ENCODE data around the gene LIMD2.

LIMD2 gene

GRCh38 chr17:63646488-63646806 lies 53.5 kb downstream of the LIMD2 start:
- POLR2A ChIA-PET, result interaction anchor here (1.5 kb wide), 1 partner anchor 18 kb away, joined by 3 read pairs; no protein-coding TSS in a partner anchor

More at GRCh38 chr17:63646488-63646806, 53.5 kb downstream of the LIMD2 start:
- no peak for TF ChIP-seq ZNF654 (tag by site-specific recombination; IDR thresholded peaks at IDR 0.05; ENCODE audit: low read depth)
- no peak for TF ChIP-seq GLIS1 (tag by site-specific recombination; IDR thresholded peaks at IDR 0.05)
- no peak for TF ChIP-seq ZNF184 (tag by site-specific recombination; IDR thresholded peaks at IDR 0.05)
- no peak for TF ChIP-seq MZF1 (tag by site-specific recombination; IDR thresholded peaks at IDR 0.05; ENCODE audit: borderline replicate concordance)
- no peak for TF ChIP-seq ZNF175 (tag by site-specific recombination; IDR thresholded peaks at IDR 0.05)
- no peak for TF ChIP-seq KLF16 (tag by site-specific recombination; IDR thresholded peaks at IDR 0.05)
- no peak for TF ChIP-seq ZNF768 (tag by site-specific recombination; IDR thresholded peaks at IDR 0.05)
- no peak for TF ChIP-seq BCL11B (tag by site-specific recombination; IDR thresholded peaks at IDR 0.05; ENCODE audit: low read depth)
- TF ChIP-seq ZNF423 (tag by site-specific recombination; IDR thresholded peaks at IDR 0.05), result no peak
- no peak for TF ChIP-seq ZNF146 (tag by site-specific recombination; IDR thresholded peaks at IDR 0.05)
- no peaks in the 10 kb centered on the region for H3K4me1 ChIP-seq (ENCODE audit: control insufficient read depth, insufficient read depth, low read length)
- H3K27ac ChIP-seq (ENCODE audit: extremely low read depth, low read depth, low read length), result no peak overlapping the region
- H3K36me3 ChIP-seq (ENCODE audit: control insufficient read depth in 2 of 2, insufficient read depth in 1 of 2, low read length in 2 of 2), result peaks cover 41 to 46% of the 10 kb centered on the region in 2 experiments
- no peaks in the 10 kb centered on the region for H3K9me3 ChIP-seq (ENCODE audit: control insufficient read depth, insufficient read depth, low read depth, low read length)
- CTCF ChIA-PET, result no interaction called here
- no peak overlapping the region for H3K4me3 ChIP-seq (ENCODE audit: low read depth, low read length)
